Ishikawa (cell line): ENCODE measurements around the gene CTSW.

Experiments used
- CEBPB ChIP-seq: IDR thresholded peaks from 2 replicates; pipeline ENCODE4 v1.6.1; 2012
- CREB1 ChIP-seq: IDR thresholded peaks from 2 replicates; pipeline ENCODE4 v1.6.1; 2012; ENCODE audit warnings: low read depth
- EGR1 ChIP-seq: IDR thresholded peaks from 2 replicates; pipeline ENCODE4 v1.6.1; 2012
- EP300 ChIP-seq: IDR thresholded peaks from 2 replicates; pipeline ENCODE4 v1.6.1; 2012; ENCODE audit warnings: borderline replicate concordance
- FOXM1 ChIP-seq: IDR thresholded peaks from 2 replicates; pipeline ENCODE4 v1.6.1; 2012; ENCODE audit warnings: low read depth, borderline replicate concordance
- MAX ChIP-seq: IDR thresholded peaks from 2 replicates; pipeline ENCODE4 v1.6.1; 2012
- NFIC ChIP-seq: IDR thresholded peaks from 2 replicates; pipeline ENCODE4 v1.6.1; 2012
- RAD21 ChIP-seq: IDR thresholded peaks from 2 replicates; pipeline ENCODE4 v1.6.1; 2012; ENCODE audit warnings: low read depth
- REST ChIP-seq: IDR thresholded peaks from 2 replicates; pipeline ENCODE4 v1.6.1; 2012; ENCODE audit warnings: low read depth, mild to moderate bottlenecking
- TAF1 ChIP-seq: IDR thresholded peaks from 2 replicates; pipeline ENCODE4 v1.6.1; 2012; ENCODE audit warnings: low read depth, mild to moderate bottlenecking
- TCF12 ChIP-seq: IDR thresholded peaks from 2 replicates; pipeline ENCODE4 v1.6.1; 2012; ENCODE audit warnings: low read depth
- TEAD4 ChIP-seq: IDR thresholded peaks from 2 replicates; pipeline ENCODE4 v1.6.1; 2012
- USF1 ChIP-seq: IDR thresholded peaks from 2 replicates; pipeline ENCODE4 v1.6.1; 2012
- YY1 ChIP-seq: IDR thresholded peaks from 2 replicates; pipeline ENCODE4 v1.6.1; 2012; ENCODE audit warnings: low read depth
- ZBTB7A ChIP-seq: IDR thresholded peaks from 2 replicates; pipeline ENCODE4 v1.6.1; 2012; ENCODE audit warnings: low read depth

CTSW gene

GRCh38 chr11:65866509-65867283 lies 12.9 kb upstream of the CTSW start:
- TF ChIP-seq MAX (no peak), USF1 (no peak), REST (no peak), NFIC (no peak), EP300 (no peak), TCF12 (no peak), YY1 (no peak), RAD21 (no peak), TAF1 (no peak), ZBTB7A (no peak), CEBPB (no peak), EGR1 (no peak)

- TF ChIP-seq USF1 (no peak), REST (no peak)
Observed at GRCh38 chr11:65867284-65868071, 12.2 kb upstream of the CTSW start.

GRCh38 chr11:65868076-65868667 lies 11.5 kb upstream of the CTSW start:
- TF ChIP-seq YY1 = no peak
- TF ChIP-seq TCF12 = no peak
- no peak for TF ChIP-seq FOXM1
- TF ChIP-seq NFIC = no peak
- TF ChIP-seq ZBTB7A = no peak
- TF ChIP-seq EGR1 = no peak
- no peak for TF ChIP-seq TAF1
- no peak for TF ChIP-seq TEAD4

GRCh38 chr11:65868907-65869306 lies 10.7 kb upstream of the CTSW start:
- no peak for TF ChIP-seq RAD21
- no peak for TF ChIP-seq EP300
- TF ChIP-seq TCF12 = no peak
- no peak for TF ChIP-seq NFIC
- TF ChIP-seq CEBPB = no peak
- TF ChIP-seq EGR1 = no peak
- no peak for TF ChIP-seq CREB1
- TF ChIP-seq YY1 = no peak
- TF ChIP-seq TEAD4 = no peak
- TF ChIP-seq USF1 = no peak
- TF ChIP-seq TAF1 = no peak

GRCh38 chr11:65869643-65870306 lies 9.9 kb upstream of the CTSW start:
- TF ChIP-seq MAX = no peak
- TF ChIP-seq EGR1 = no peak
